HG02678 (cell line): Measurements from ENCODE around the gene CRTC3.

ENCODE experiments used
- ATAC-seq: cut with Tn5 transposase; IDR thresholded peaks from one replicate; pipeline ENCODE4 v1.9.1; 2021; ENCODE audit warnings: mild to moderate bottlenecking, moderate library complexity; ENCODE audit not compliant: unreplicated experiment

Gene CRTC3

GRCh38 chr15:90691369-90691768 lies 161.6 kb downstream of the CRTC3 start:
- no peak for ATAC-seq

- ATAC-seq = no peak
Observed at GRCh38 chr15:90691982-90692773, 162.5 kb downstream of the CRTC3 start.
